Tibial artery (tissue), 4 donors: ENCODE results near the gene AFF3.
A peak's percentile ranks its signal among the peaks of the same experiment; 100 is the strongest.

Experiments used
- DNase-seq, 2 donors: peaks; one replicate each; pipeline ENCODE4 v3.0.0-alpha.2; 2019
- H3K27ac ChIP-seq, 2 donors: fragments of 200-600 bp; sonication (generic) in 1 of 2; 1 replicate in 1 of 2; 2 replicates in 1 of 2; pipeline ENCODE4 v1.5.1; 2018 to 2019; ENCODE audit warnings: mild to moderate bottlenecking in 1 of 2
- H3K27me3 ChIP-seq, 2 donors: fragments of 200-600 bp; sonication (generic) in 1 of 2; one replicate each; pipeline versions ENCODE4 v1.5.1 to v1.6.0; 2016 to 2019
- H3K36me3 ChIP-seq, 3 donors: fragments of 200-600 bp; sonication (generic) in 2 of 3; one replicate each; pipeline ENCODE4 v1.5.1; 2016 to 2019; ENCODE audit warnings: mild to moderate bottlenecking in 2 of 3
- H3K4me1 ChIP-seq, 4 donors: fragments of 200-600 bp; sonication (generic) in 2 of 4; 1 replicate in 3 of 4; 2 replicates in 1 of 4; pipeline ENCODE4 v1.5.1; 2016 to 2019
- H3K4me3 ChIP-seq, 2 donors: fragments of 200-600 bp; sonication (generic) in 1 of 2; 1 replicate in 1 of 2; 2 replicates in 1 of 2; pipeline ENCODE4 v1.5.1; 2018 to 2019; ENCODE audit warnings: mild to moderate bottlenecking in 2 of 2
- H3K9me3 ChIP-seq, 3 donors: fragments of 200-600 bp; sonication (generic) in 1 of 3; one replicate each; pipeline ENCODE4 v1.5.1; 2016 to 2019
- intact Hi-C: fragments of 100-400 bp; cut with DNase I; formaldehyde crosslinking; loops from one replicate; pipeline ENCODE4 v1.15.0; 2023; ENCODE audit warnings: low total_unique reads
- TF ChIP-seq, protein P1 (sequence below), 2 experiments: fragments of 200-600 bp in 1 of 2; fragments of 450-650 bp in 1 of 2; IDR thresholded peaks; one replicate each; pipeline ENCODE4 v1.5.1; 2017 to 2019; ENCODE audit warnings: antibody characterized with exemption in 2 of 2, mild to moderate bottlenecking in 1 of 2, moderate library complexity in 1 of 2

Gene AFF3

DNA sequence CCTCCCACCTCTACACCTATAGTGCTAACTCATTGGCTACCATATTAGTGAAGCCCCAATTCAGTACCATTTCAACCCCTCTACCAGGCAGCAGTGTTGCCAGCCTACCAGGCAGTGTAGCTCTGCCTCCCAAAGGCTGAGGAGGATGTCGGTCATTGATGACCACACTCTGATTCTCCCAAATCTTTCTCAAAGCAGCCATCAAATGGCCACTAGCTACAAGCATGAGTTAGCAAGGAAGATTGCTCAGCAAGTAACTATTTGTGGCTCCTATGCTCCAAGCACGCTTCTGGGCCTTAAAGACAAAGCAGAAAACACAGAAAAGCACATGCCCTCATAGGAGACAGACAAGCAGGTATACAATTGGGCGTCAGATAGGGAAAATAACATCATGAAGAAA, 42.7 kb upstream of the AFF3 start:
- intact Hi-C loops = no loop called here
- H3K4me3 ChIP-seq = no peak overlapping the region
- H3K4me1 ChIP-seq = no peaks in the 10 kb centered on the region
- H3K36me3 ChIP-seq = no peaks in the 10 kb centered on the region
- TF ChIP-seq, protein P1, sequence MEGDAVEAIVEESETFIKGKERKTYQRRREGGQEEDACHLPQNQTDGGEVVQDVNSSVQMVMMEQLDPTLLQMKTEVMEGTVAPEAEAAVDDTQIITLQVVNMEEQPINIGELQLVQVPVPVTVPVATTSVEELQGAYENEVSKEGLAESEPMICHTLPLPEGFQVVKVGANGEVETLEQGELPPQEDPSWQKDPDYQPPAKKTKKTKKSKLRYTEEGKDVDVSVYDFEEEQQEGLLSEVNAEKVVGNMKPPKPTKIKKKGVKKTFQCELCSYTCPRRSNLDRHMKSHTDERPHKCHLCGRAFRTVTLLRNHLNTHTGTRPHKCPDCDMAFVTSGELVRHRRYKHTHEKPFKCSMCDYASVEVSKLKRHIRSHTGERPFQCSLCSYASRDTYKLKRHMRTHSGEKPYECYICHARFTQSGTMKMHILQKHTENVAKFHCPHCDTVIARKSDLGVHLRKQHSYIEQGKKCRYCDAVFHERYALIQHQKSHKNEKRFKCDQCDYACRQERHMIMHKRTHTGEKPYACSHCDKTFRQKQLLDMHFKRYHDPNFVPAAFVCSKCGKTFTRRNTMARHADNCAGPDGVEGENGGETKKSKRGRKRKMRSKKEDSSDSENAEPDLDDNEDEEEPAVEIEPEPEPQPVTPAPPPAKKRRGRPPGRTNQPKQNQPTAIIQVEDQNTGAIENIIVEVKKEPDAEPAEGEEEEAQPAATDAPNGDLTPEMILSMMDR (IDR thresholded peaks at IDR 0.05) = no peak
- no peaks in the 10 kb centered on the region for H3K9me3 ChIP-seq
- DNase-seq = no peak
- no peak overlapping the region for H3K27ac ChIP-seq
- H3K27me3 ChIP-seq = no peaks in the 10 kb centered on the region

DNA sequence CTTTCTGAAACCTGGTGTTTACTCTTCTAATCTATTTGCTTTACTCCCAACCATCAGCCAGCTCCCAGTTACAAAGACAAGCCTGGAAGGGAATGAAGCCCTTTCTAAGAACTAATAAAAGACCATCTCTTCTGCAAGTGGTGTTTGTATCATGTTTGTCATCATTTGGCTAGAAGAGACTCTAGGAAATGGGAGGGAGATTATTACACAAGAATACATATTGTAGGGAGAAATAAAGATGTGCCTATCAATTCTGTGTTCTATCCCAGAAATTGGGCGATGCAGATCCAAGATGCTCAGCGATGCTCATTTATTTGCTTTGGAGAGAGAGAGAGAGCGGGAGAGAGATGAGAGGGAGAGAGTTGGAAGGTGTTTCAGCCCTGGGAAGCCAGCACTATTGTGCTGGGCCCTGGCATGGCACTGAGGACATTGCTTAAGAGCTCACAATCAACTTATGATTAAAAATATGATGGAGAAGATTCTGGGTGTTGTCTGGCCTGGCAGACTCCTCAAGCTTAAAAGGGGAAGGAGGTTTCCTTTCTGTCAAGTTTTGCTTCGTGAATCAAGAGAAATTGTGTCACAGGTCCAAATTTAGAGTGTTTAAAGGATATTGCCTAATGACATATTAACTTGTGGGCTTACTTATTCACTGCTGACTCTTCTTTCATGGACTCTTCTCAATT, 41.8 kb upstream of the AFF3 start:
- Histone ChIP-seq H3K27ac (no peak overlapping the region), H3K4me1 (no peaks in the 10 kb centered on the region), H3K36me3 (no peaks in the 10 kb centered on the region), H3K9me3 (no peaks in the 10 kb centered on the region), H3K27me3 (no peaks in the 10 kb centered on the region), H3K4me3 (no peak overlapping the region)
- TF ChIP-seq, protein P1 (IDR thresholded peaks at IDR 0.05) = no peak
- DNase-seq = peak in 1 of 2 donors; percentile 44
- intact Hi-C loops = no loop called here

GRCh38 chr2:100182494-100183361, 40.3 kb upstream of the AFF3 start:
- Histone ChIP-seq H3K36me3 (no peaks in the 10 kb centered on the region), H3K9me3 (no peaks in the 10 kb centered on the region), H3K4me1 (no peaks in the 10 kb centered on the region), H3K4me3 (no peak overlapping the region), H3K27me3 (no peaks in the 10 kb centered on the region), H3K27ac (no peak overlapping the region)
- DNase-seq = no peak
- intact Hi-C loops = no loop called here
- TF ChIP-seq, protein P1 (IDR thresholded peaks at IDR 0.05) = no peak

- no peak for DNase-seq
- Histone ChIP-seq H3K27ac (no peak overlapping the region), H3K9me3 (no peaks in the 10 kb centered on the region), H3K36me3 (no peaks in the 10 kb centered on the region), H3K27me3 (no peaks in the 10 kb centered on the region), H3K4me1 (no peaks in the 10 kb centered on the region), H3K4me3 (no peak overlapping the region)
- TF ChIP-seq, protein P1 (IDR thresholded peaks at IDR 0.05) = no peak
- intact Hi-C loops = no loop called here
Observed at GRCh38 chr2:100180503-100180902, 38.1 kb upstream of the AFF3 start.

DNA sequence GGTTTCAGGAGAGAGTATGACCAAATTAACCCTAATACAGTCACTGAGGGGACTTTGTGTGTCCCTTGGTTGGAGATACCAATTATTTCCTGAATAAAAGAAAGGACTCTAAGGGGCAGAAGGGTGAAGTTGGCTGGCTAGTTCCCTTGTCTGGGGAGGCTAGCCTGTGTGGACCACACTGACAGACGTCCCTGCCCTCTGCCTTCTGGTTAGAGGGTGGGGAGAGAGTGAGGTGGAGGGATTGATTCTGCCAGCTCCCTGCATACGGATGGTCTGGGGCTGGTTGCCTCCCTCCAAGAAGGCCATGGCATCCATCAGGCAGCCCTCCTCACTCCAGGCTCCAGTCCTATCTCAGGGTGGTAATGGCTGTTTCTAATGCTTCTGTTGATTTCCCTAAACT, 37.4 kb upstream of the AFF3 start:
- TF ChIP-seq, protein P1 (IDR thresholded peaks at IDR 0.05) = no peak
- H3K4me3 ChIP-seq = no peak overlapping the region
- no peaks in the 10 kb centered on the region for H3K36me3 ChIP-seq
- H3K27ac ChIP-seq = no peak overlapping the region
- DNase-seq = no peak
- intact Hi-C loops = no loop called here
- no peaks in the 10 kb centered on the region for H3K9me3 ChIP-seq
- no peaks in the 10 kb centered on the region for H3K4me1 ChIP-seq
- no peaks in the 10 kb centered on the region for H3K27me3 ChIP-seq
